Spleen (tissue), 11 donors: Measurements from ENCODE around the gene RMI1. TPM values are rescaled to one million over a fixed set of nuclear protein-coding genes. Genes with fewer than 3 reads are reported as not detected.

Experiments
- DNase-seq: peaks from one replicate; pipeline ENCODE4 v3.0.0-alpha.2; 2020
- H3K27ac ChIP-seq, 8 donors: fragments of 200-600 bp; sonication (generic) in 7 of 8; 1 replicate in 4 of 8; 2 replicates in 4 of 8; pipeline versions ENCODE4 v1.5.0 to v1.8.0; 2016 to 2021; ENCODE audit warnings: inconsistent platforms in 4 of 8, mild to moderate bottlenecking in 4 of 8, moderate library complexity in 1 of 8
- H3K27me3 ChIP-seq, 7 donors: fragments of 200-600 bp; sonication (generic) in 6 of 7; replicated peaks in 1 of 7; 1 replicate in 4 of 7; 2 replicates in 3 of 7; pipeline versions ENCODE4 v1.5.0 to v1.8.0; 2016 to 2021; ENCODE audit warnings: inconsistent platforms in 3 of 7, mild to moderate bottlenecking in 1 of 7
- H3K36me3 ChIP-seq, 6 donors: fragments of 200-600 bp; sonication (generic) in 5 of 6; 1 replicate in 4 of 6; 2 replicates in 2 of 6; pipeline versions ENCODE4 v1.5.0 to v1.8.0; 2016 to 2021; ENCODE audit warnings: inconsistent platforms in 2 of 6
- H3K4me1 ChIP-seq, 6 donors: fragments of 200-600 bp; sonication (generic) in 5 of 6; 1 replicate in 3 of 6; 2 replicates in 3 of 6; pipeline versions ENCODE4 v1.5.0 to v1.8.0; 2016 to 2021; ENCODE audit warnings: inconsistent platforms in 3 of 6
- H3K4me3 ChIP-seq, 8 donors: fragments of 200-600 bp; sonication (generic) in 7 of 8; 1 replicate in 4 of 8; 2 replicates in 4 of 8; pipeline versions ENCODE4 v1.5.0 to v1.8.0; 2016 to 2021; ENCODE audit warnings: inconsistent platforms in 4 of 8, mild to moderate bottlenecking in 4 of 8, moderate library complexity in 2 of 8
- H3K9me3 ChIP-seq, 8 donors: fragments of 200-600 bp; sonication (generic) in 7 of 8; 1 replicate in 4 of 8; 2 replicates in 4 of 8; pipeline versions ENCODE4 v1.5.0 to v1.8.0; 2016 to 2021; ENCODE audit warnings: inconsistent platforms in 4 of 8
- POLR2A ChIP-seq, 3 donors: fragments of 450-650 bp; IDR thresholded peaks; one replicate each; pipeline ENCODE4 v1.5.1; 2017; ENCODE audit warnings: antibody characterized with exemption in 3 of 3, mild to moderate bottlenecking in 1 of 3
- POLR2AphosphoS5 ChIP-seq, 3 donors: sonication (generic); formaldehyde crosslinking; IDR thresholded peaks; one replicate each; pipeline ENCODE4 v1.5.1; 2017; ENCODE audit warnings: antibody characterized with exemption in 3 of 3
- WGBS, 5 donors: extraction: QIAGEN DNeasy Blood & Tissue Kit in 3 of 5; methylation state at CpG; one replicate each; pipeline versions ENCODE4 v1.1.5 to v1.1.7; 2013 to 2018; 5-methylcytosine and 5-hydroxymethylcytosine counted together
- intact Hi-C: fragments of 100-400 bp; cut with DNase I; formaldehyde crosslinking; loops from one replicate; pipeline ENCODE4 v1.15.0; 2023; ENCODE audit warnings: low total_unique reads
- polyA plus RNA-seq, 3 donors: library from polyadenylated mRNA; stranded (reverse); fragments of 200-250 nt; gene quantifications; one replicate each; pipeline ENCODE4 v1.2.1, GENCODE V29; 2013
- total RNA-seq, 7 donors: library from RNA; depleted of rRNA in 3 of 7; stranded (reverse); fragments of >200 nt in 3 of 7; fragmentation: NEBNext Ultra II Directional in 4 of 7; extraction: Animal tissue kit (Norgen Biotek cat#: 25700) in 4 of 7; gene quantifications; one replicate each; pipeline versions ENCODE4 v1.1.0 to v1.2.1, GENCODE V29; 2016 to 2021
- TF ChIP-seq, protein P1 (sequence below), 11 experiments: fragments of 200-600 bp in 7 of 11; fragments of 450-650 bp in 4 of 11; sonication (generic) in 4 of 11; IDR thresholded peaks in 8 of 11; conservative IDR thresholded peaks in 3 of 11; 1 replicate in 7 of 11; 2 replicates in 4 of 11; pipeline versions ENCODE4 v1.4.0 to v1.8.0; 2016 to 2021; ENCODE audit warnings: antibody characterized with exemption in 11 of 11, inconsistent platforms in 4 of 11, mild to moderate bottlenecking in 1 of 11
- donor health status: healthy with polysubstance abuse.
- donor health status: DM: no; HTN: no; CAD: no; lungs with moderate emphysema.
- donor health status: DM: no; HTN: no; CAD: no.
- donor health status: Bipolar disorder and iron deficiency.
- donor health status: healthy.
- donor health status: DM: no; HTN: no; CAD: no.
- donor health status: DM: yes; HTN: yes; CAD: no.

RMI1 gene
- total and polyA plus RNA-seq, 10 donors: 4.2 to 19.5 (median 12.9) TPM

DNA sequence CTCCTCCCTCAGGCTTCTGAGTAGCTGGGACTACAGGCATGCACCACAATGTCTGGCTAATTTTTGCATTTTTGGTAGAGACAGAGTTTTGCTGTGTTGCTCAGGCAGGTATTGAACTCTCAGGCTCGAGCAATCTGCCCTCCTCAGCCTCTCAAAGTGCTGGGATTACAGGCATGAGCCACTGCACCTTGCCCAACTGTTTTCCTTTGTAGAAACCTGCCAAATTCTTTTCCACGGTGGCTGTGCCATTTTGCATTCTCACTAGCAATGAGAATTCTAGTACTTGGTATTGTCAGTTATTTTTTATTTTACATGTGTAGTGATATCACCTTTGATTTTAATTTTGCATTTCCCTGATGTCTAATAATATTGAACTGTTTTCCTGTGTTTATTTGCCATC lies 7.8 kb downstream of the RMI1 start:
- no peak for DNase-seq
- TF ChIP-seq, protein P1, sequence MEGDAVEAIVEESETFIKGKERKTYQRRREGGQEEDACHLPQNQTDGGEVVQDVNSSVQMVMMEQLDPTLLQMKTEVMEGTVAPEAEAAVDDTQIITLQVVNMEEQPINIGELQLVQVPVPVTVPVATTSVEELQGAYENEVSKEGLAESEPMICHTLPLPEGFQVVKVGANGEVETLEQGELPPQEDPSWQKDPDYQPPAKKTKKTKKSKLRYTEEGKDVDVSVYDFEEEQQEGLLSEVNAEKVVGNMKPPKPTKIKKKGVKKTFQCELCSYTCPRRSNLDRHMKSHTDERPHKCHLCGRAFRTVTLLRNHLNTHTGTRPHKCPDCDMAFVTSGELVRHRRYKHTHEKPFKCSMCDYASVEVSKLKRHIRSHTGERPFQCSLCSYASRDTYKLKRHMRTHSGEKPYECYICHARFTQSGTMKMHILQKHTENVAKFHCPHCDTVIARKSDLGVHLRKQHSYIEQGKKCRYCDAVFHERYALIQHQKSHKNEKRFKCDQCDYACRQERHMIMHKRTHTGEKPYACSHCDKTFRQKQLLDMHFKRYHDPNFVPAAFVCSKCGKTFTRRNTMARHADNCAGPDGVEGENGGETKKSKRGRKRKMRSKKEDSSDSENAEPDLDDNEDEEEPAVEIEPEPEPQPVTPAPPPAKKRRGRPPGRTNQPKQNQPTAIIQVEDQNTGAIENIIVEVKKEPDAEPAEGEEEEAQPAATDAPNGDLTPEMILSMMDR (IDR thresholded peaks at IDR 0.05 in 8 of 11, conservative IDR thresholded peaks at IDR 0.05 in 3 of 11): no peak
- TF ChIP-seq POLR2A (IDR thresholded peaks at IDR 0.05) (no peak), POLR2AphosphoS5 (IDR thresholded peaks at IDR 0.05) (no peak)
- Histone ChIP-seq H3K27ac (no peak overlapping the region), H3K9me3 (no peaks in the 10 kb centered on the region), H3K27me3 (no peaks in the 10 kb centered on the region), H3K36me3 (peaks cover 0 to 29% (median 0%) of the 10 kb centered on the region in 6 donors), H3K4me3 (no peak overlapping the region), H3K4me1 (peaks cover 4 to 48% (median 17%) of the 10 kb centered on the region in 6 donors)
- intact Hi-C loops: loop anchor here (10.0 kb wide), 1 partner anchor 166 kb away; no protein-coding TSS in a partner anchor
- 88 to 98% (median 91%) methylated on average over 2 of the region's 2 CpGs for WGBS, 5 donors

DNA sequence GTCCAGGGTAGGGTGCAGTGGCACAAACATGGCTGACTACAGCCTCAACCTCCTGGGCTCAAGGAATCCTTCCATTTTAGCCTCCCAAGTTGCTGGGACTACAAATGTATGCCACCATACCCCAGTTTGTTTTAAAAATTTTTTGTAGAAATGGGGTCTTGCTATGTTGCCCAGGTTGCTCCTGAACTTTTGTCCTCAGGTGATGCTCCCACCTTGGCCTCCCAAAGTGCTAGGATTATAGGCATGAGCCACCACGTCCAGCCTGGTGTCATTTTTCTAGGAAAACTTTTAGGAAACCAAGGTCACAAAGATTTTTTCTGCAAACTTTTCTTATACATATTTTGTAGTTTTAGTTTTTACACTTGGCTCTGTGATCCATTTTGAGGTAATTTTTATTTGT lies 10.8 kb downstream of the RMI1 start:
- intact Hi-C loops: no loop called here
- Histone ChIP-seq H3K27me3 (no peaks in the 10 kb centered on the region), H3K36me3 (peaks cover 0 to 37% (median 0%) of the 10 kb centered on the region in 6 donors), H3K27ac (no peak overlapping the region), H3K4me1 (peaks cover 0 to 21% (median 9%) of the 10 kb centered on the region in 6 donors), H3K4me3 (no peak overlapping the region), H3K9me3 (no peaks in the 10 kb centered on the region)
- 86 to 100% (median 96%) methylated on average over 1 of the region's 1 CpG for WGBS, 5 donors
- no peak for DNase-seq
- TF ChIP-seq, protein P1 (IDR thresholded peaks at IDR 0.05 in 8 of 11, conservative IDR thresholded peaks at IDR 0.05 in 3 of 11): no peak
- TF ChIP-seq POLR2A (IDR thresholded peaks at IDR 0.05) (no peak), POLR2AphosphoS5 (IDR thresholded peaks at IDR 0.05) (no peak)

DNA sequence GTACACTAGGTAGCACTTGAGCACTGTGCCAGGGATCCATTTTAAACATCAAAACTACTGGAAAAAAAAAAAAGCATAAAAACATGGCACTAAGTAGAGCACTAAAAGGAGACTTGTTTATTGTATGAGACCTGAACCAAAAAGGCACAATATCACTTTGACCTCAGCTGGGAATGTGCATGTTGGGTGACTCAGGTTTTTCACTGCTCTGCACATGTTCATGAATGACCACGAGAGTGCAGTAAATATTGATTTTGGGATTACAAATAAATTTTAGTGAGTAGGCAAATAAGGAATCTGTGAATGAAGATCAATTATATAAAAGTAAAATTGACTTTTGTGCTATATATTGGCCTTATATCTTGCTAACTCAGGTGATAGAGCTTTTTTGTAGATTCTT lies 11.8 kb downstream of the RMI1 start:
- H3K4me1 ChIP-seq: peaks cover 0 to 14% (median under 1%) of the 10 kb centered on the region in 6 donors
- no peaks in the 10 kb centered on the region for H3K27me3 ChIP-seq
- DNase-seq: no peak
- H3K4me3 ChIP-seq: no peak overlapping the region
- 91 to 96% (median 95%) methylated on average over 1 of the region's 1 CpG for WGBS, 5 donors
- H3K9me3 ChIP-seq: no peaks in the 10 kb centered on the region
- intact Hi-C loops: no loop called here
- H3K27ac ChIP-seq: no peak overlapping the region
- H3K36me3 ChIP-seq: peaks cover 0 to 37% (median 0%) of the 10 kb centered on the region in 6 donors
- TF ChIP-seq POLR2AphosphoS5 (IDR thresholded peaks at IDR 0.05): no peak
- TF ChIP-seq, protein P1 (IDR thresholded peaks at IDR 0.05 in 8 of 11, conservative IDR thresholded peaks at IDR 0.05 in 3 of 11): no peak
- no peak for TF ChIP-seq POLR2A (IDR thresholded peaks at IDR 0.05)

DNA sequence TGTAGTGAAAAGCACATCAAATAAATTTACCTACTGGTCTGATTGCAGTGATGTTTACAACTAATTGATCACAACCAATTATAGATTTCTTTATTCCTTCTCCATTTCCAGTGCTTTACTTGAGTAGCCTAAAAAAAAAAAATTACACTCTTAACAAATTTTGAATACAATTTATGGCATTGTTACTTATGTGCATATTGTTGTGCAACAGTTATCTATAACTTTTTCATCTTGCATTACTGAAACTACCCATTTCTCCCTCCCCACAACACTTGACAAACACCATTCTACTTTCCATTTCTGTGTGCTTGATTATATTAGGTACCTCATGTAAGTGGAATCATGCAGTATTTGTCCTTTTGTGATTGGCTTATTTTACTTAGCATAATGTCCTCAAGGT lies 12.3 kb downstream of the RMI1 start:
- H3K36me3 ChIP-seq: peaks cover 0 to 37% (median 0%) of the 10 kb centered on the region in 6 donors
- no peaks in the 10 kb centered on the region for H3K27me3 ChIP-seq
- no peaks in the 10 kb centered on the region for H3K9me3 ChIP-seq
- no peak overlapping the region for H3K27ac ChIP-seq
- DNase-seq: no peak
- TF ChIP-seq, protein P1 (IDR thresholded peaks at IDR 0.05 in 8 of 11, conservative IDR thresholded peaks at IDR 0.05 in 3 of 11): no peak
- TF ChIP-seq POLR2A (IDR thresholded peaks at IDR 0.05): no peak
- TF ChIP-seq POLR2AphosphoS5 (IDR thresholded peaks at IDR 0.05): no peak
- no peak overlapping the region for H3K4me3 ChIP-seq
- H3K4me1 ChIP-seq: peaks cover 0 to 10% (median 0%) of the 10 kb centered on the region in 6 donors
- intact Hi-C loops: no loop called here
